Kidney epithelial cell (primary cell): ENCODE measurements around the gene FBXL14. TPM values are rescaled to one million over a fixed set of nuclear protein-coding genes. Genes with fewer than 3 reads are reported as not detected.

ENCODE experiments used
- DNase-seq: peaks from one replicate; pipeline ENCODE4 v3.0.0-alpha.2; 2010; ENCODE audit warnings: low read depth
- H3K27me3 ChIP-seq: 2 replicates; pipeline ENCODE4 v1.6.0; 2011; ENCODE audit warnings: low read length; ENCODE audit not compliant: control insufficient read depth, insufficient read depth
- H3K36me3 ChIP-seq: 2 replicates; pipeline ENCODE4 v1.5.1; 2011; ENCODE audit warnings: low read length; ENCODE audit not compliant: control insufficient read depth, insufficient read depth
- H3K4me3 ChIP-seq: 2 replicates; pipeline ENCODE4 v1.5.1; 2011; ENCODE audit warnings: low read depth, mild to moderate bottlenecking, control low read depth, low read length
- total RNA-seq: library from RNA; depleted of rRNA; stranded (reverse); fragments of >200 nt; gene quantifications from 2 replicates; pipeline ENCODE4 v1.2.3, GENCODE V29; 2015
- TF ChIP-seq, protein P1 (sequence below): IDR thresholded peaks from 2 replicates; pipeline ENCODE4 v1.5.1; 2011; ENCODE audit warnings: mild to moderate bottlenecking, moderate library complexity, low read length, control low read depth, inconsistent platforms; ENCODE audit not compliant: insufficient read depth, poor library complexity, severe bottlenecking

Gene FBXL14
- total RNA-seq, 1 donor from 2014 or later, result 17.1 TPM

DNA sequence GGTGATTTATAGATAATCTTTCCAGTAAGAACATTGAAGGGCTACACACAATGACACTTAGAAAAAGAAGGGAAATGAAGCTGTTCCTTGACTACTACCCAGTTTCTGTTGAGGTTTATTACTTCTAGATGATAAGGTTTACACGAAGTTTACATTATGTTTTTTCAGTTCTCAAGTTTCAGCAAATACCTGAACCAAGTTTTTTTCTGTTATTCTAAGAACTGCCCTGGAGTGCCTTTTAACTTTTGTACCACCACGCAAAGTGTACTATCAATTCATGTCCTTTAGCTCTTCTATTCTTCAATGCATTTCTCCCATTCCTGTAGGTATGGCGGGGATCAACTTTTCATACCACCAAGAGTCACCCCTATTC, 5.8 kb downstream of the FBXL14 start:
- no peak for DNase-seq
- Histone ChIP-seq H3K36me3 (no peaks in the 10 kb centered on the region), H3K27me3 (no peaks in the 10 kb centered on the region), H3K4me3 (no peak overlapping the region)
- TF ChIP-seq, protein P1, sequence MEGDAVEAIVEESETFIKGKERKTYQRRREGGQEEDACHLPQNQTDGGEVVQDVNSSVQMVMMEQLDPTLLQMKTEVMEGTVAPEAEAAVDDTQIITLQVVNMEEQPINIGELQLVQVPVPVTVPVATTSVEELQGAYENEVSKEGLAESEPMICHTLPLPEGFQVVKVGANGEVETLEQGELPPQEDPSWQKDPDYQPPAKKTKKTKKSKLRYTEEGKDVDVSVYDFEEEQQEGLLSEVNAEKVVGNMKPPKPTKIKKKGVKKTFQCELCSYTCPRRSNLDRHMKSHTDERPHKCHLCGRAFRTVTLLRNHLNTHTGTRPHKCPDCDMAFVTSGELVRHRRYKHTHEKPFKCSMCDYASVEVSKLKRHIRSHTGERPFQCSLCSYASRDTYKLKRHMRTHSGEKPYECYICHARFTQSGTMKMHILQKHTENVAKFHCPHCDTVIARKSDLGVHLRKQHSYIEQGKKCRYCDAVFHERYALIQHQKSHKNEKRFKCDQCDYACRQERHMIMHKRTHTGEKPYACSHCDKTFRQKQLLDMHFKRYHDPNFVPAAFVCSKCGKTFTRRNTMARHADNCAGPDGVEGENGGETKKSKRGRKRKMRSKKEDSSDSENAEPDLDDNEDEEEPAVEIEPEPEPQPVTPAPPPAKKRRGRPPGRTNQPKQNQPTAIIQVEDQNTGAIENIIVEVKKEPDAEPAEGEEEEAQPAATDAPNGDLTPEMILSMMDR, result no peak

DNA sequence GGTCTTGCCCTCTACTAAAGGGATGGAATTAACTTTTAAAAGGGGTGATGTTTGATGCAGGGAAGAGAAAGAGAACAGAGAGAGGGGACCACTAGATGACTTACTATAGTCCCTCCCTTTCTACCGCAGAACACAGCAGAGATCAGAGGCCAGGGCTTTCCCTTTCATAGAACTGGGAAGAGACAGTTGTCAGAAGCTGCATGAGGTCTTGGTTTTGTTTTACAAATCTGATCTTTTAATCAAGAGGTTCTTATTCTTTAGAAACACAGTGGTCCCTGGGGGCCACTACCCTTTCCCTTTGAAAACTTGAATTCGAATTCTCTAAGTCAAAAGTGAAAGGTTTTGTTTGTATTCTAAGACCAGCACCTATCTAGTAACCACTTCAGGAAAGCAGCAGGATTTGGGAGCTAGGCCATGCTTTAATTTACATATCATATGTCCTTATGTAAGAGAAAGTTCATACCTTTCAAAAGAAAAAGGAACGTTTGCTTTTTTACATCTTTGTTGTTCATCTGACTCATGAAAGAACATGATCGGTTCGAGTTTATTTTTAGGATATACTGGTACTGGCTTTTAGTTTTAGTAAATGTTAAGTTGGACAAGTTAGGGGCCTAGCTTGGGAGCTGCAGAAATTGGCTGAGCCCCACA, 6.3 kb downstream of the FBXL14 start:
- no peaks in the 10 kb centered on the region for H3K27me3 ChIP-seq
- DNase-seq, result no peak
- H3K36me3 ChIP-seq, result no peaks in the 10 kb centered on the region
- H3K4me3 ChIP-seq, result no peak overlapping the region
- TF ChIP-seq, protein P1, result no peak

DNA sequence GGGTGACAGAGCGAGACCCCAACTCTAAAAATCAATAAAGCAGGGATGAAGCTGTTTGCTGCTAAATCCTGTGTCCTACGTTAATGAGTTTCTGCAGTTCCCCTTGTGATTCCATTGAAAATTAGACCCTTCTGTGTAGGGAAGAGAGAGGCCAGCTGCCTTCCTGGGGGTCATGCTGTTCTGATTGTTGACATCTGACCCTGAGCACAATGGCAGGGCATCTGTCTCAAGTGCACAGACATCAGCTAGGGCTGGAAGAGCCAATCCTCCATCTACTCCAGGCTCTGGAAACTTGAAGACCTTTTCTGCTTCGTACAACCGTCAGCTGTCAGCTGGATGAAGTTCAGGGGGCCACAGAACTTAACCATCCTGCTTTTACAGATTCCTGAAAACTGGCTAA, 10.1 kb downstream of the FBXL14 start:
- Histone ChIP-seq H3K4me3 (no peak overlapping the region), H3K27me3 (no peaks in the 10 kb centered on the region), H3K36me3 (no peaks in the 10 kb centered on the region)
- DNase-seq, result no peak
- TF ChIP-seq, protein P1, result no peak

DNA sequence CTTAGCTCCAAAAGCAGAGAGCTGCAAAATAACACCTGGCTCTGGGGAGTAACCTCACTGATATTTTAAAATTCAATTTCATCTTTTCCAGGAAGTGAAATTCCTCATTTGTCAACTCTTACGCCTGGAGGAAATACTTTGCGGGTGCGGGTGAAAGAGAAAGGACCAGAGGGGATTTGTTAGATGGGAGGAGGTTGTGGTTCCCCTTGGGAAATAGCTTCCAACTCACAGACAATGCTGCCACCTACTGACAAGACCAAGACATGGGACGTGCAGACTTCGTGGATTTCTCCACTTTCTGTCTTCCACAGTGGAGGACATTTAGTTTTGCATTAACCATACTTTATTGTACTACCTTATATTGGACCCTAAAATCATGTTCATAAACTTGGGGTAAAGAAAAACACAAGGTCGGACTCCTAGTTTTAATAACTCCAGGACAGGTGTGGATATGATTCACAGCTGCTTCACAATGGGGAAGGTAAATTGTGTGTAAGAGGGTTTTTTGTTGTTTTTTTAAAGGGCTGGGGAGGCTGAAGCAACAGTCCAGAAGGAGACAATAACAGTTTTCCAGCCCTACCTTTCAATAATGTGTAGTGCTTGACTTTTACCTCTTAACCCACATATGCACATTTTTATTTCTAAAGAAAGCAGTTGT, 10.8 kb downstream of the FBXL14 start:
- H3K4me3 ChIP-seq, result no peak overlapping the region
- no peaks in the 10 kb centered on the region for H3K36me3 ChIP-seq
- no peaks in the 10 kb centered on the region for H3K27me3 ChIP-seq
- no peak for DNase-seq
- TF ChIP-seq, protein P1, result peak; percentile 80

DNA sequence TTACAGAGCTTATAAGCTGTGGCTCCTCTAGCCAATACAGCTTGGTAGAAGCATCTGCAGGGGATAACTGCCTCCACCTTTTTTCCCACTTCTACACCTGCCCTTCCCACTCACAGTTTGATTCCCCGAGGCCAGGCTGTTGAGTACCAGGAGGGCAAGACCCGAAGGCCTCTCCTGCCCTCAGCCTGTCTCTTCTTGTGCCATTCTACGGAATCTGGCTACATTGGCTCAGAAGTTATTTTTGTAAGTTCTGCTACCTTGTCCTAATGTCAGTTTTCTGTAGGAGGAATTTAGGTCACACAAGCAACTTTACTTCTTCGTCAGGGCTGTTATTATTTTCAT, 11.7 kb downstream of the FBXL14 start:
- DNase-seq, result no peak
- Histone ChIP-seq H3K4me3 (no peak overlapping the region), H3K36me3 (no peaks in the 10 kb centered on the region), H3K27me3 (no peaks in the 10 kb centered on the region)
- TF ChIP-seq, protein P1, result no peak
